ENCODE results near the gene UFM1.
"Not testable (repeated sequence)": the region's sequence is repeated elsewhere in the genome, so short reads cannot be mapped to it uniquely, and the experiment has no call there.

Gene UFM1

DNA sequence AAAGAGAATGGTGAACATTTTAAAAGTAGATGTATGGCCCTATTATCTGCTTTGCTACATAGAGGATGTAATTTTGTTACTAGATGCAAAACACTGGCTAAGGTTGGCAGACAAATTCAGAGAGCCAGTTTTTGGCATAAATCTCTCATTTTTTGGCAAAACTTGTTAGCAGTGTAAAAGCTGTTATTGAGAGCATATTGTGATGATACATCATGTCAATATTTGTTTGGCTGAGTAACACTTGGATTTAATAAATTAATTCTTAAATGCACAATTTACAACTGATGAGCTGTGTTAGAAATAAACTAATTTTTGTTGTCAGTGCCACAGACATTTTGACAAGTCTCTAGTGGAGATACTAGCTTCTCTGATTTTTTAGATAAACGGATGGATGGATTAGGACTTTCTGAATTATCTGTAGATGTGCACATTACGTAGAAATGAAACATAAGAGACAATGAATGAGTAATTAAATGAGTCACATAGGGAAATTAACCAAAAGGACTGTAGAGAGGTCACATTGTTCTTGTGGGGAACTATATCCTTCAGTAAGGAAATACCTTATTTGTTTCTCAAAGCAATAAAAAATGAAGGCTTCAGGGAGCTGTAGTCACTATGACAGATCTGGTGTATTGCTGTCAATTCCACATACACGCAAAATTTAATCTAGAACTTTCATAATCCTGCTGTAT lies 17.4 kb downstream of the UFM1 start:
- DNase-seq, result no peak

DNA sequence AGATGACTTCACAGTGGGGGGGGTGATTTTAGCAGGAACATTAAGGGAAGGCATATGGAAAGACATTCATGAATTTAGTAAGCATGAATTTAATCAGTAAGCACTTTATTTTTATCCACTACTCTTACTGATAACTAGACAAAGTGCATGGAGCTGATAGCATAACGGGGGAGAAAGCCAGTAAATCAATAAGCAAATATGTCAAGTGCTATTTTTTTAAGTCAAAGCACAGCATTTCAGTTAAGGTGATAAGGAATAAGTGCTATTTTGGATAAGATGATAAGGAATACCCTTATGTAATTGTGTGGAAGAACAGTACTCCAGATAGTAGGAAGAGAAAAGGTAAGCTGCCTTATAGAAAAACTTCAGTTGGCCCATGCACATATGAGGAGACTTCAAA lies 19.4 kb downstream of the UFM1 start:
- DNase-seq, result no peak

DNA sequence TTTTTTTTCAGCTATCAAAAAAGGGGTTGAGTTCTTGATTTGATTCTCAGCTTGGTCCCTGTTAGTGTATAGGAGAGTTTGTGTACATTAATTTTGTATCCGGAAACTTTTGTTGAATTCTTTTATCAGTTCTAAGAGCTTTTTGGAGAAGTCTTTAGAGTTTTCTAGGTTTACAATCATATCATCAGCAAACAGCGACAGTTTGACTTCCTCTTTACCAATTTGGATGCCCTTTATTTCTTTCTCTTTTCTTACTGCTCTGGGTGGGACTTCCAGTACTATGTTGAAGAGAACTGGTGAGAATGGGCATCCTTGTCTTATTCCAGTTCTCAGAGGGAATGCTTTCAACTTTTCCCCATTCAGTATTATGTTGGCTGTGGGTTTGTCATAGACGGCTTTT lies 20.4 kb downstream of the UFM1 start:
- DNase-seq, result not testable (repeated sequence)

DNA sequence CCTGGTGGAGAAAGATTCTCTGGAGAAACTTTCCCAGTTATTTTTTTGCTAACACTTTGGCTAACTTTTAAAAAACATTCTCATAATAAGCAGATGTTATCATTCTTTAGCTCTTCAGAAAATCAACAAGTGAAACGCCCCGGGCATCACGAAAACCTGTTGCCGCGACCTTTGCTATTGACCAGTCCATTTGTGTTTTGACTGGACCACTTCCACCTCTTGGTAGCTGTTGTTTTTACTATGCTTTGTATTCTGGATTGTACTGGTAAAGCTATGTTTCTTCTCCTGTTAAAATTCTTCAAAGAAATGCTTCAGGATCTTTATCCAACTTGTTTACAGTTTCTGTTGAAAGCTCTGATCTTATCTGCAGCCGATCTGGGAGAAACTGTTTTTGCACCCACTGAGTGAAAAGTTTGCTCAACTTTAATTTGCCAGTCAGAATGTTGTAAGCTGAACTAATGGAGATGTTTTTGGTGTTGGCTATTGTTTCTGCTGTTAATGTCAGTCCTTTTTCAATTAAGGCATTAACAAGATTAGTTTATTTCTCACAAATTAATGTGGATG lies 23.3 kb downstream of the UFM1 start:
- DNase-seq, result no peak

DNA sequence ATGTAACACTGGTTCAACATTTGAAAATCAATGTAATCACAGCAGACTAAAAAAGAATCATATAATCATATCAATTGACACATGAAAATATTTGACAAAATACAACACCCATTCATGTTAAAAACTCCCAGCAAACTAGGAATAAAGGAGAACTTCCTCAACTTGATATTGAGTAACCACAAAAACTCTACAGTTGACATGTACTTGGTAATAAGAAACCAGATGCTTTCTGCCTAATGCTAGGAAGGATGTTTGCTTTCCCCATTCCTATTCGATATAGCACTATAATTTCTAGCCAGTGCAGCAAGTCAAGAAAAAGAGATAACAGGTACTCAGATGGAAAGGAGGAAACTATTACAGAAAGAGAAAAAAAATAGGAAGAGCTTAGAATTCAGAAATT lies 26.9 kb downstream of the UFM1 start:
- no peak for DNase-seq

DNA sequence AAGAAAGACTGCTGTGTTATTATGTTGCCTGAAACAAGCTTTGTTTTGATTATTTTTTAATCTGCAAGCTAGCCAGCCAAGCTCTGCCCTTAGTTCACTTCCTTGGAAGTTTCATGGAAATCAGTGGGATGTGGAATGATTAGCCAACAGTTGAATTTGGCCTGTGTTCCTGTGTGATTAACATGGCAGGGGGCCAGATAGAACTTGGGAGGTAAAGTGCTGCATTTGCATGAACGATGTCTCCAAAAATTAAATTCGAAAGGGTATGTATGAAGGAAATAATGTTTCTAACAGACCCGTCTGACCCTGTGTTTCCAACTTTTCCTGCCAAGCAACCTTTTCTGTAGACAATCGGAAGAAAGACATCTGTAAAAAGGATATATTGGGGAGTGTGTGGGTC lies 32.2 kb downstream of the UFM1 start:
- no peak for DNase-seq

DNA sequence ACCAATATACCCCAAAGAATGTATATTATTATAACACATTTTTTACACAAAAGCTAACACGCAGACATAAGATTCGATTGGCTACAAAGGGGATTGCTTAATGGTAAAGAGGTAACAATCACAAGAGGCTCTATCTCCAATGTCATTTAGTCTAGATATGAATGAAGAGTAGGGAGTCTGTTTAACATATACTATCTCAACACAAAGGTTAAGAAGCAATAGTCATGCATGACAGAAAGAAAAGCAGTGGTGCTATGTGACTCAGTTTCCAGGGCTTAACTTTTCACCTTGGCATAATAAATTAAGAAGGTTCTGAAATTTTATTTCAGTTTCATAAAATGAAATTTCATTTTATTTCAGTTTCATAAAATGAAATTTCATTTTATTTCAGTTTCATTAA lies 33.3 kb downstream of the UFM1 start:
- DNase-seq, result no peak

DNA sequence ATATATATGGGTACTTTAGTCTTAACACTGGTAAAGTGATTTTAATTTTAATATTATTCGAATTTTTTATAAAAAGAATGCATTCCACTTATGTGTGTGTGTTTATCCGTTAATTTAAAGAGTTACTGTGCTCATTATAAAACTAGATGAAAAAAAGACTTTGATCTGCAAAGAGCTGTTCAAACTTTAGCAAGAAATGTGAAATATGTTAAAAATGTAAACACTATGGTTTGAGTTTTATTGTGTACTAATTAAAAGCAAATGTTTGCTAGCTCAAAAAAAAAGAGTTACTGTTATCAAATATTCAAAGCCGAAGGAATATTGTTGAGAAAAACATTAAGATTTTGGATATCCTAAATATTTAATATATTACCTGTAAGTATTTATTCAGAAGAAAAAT lies 34.5 kb downstream of the UFM1 start:
- DNase-seq, result no peak

DNA sequence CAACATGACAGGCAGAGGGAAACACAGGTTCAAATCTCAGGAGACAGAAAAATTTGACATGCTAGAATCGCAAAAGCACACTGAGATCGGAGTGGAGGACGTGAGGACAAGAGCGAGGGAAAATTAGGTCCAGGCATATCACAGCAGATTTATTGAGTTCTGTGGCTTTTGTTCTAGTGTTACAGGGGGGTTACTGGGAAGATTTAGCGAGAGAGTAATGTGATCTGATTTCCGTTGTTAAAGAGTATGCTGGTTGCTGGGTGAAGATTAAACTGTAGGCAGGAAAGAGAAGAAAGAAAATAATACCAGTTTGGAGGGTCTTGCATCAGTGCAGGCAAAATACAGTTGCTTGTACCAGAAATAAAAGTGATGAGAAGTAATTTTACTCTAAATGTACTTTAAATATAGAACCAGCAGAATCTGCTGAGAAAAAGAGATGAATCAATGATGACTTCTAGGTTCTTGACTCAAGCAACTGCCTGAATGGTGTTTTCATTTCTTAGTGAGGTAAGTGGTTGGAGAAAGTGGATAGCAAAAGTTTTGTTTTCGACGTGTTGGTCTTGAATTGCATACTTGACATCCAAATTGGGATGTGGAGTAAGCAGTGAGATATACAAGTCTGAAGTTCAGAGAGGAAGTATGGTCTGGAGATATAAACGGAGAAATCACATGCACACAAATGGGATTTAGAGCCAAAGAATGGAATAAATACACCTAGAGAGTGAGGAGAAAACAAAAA lies 35.7 kb downstream of the UFM1 start:
- no peak for DNase-seq

DNA sequence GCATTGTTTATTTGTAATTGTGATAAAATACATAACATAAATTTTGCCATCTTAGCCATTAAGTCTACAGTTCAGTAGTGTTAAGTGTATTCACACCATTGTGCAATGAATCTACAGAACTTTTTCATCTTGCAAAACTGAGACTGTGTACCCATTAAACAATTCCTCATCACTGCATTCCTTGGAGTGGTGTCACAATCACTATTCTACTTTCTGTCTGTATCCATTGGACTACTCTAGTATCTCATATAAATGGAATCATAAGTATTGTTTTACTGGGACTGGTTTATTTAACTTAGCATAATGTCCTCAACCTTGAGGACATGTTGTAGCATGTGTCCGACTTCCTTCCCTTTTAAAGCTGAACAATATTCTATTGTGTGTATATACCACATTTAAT lies 36.8 kb downstream of the UFM1 start:
- DNase-seq, result no peak

DNA sequence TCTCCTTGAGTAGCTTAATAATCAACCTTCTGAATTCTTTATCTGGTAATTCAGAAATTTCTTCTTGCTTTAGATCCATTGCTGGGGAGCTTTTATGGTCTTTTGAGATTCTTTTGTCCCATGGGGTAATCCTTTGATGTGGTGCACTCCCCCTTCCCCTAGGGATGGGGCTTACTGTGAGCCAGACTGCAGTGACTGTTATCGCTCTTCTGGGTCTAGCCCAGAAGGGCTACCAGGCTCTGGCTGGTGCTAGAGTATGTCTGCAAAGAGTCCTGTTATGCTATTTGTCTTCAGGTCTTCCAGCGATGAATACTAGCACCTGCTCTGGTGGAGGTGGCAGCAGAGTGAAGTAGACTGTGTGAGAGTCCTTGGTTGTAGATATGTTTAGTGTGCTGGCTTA lies 41.7 kb downstream of the UFM1 start:
- no peak for DNase-seq

DNA sequence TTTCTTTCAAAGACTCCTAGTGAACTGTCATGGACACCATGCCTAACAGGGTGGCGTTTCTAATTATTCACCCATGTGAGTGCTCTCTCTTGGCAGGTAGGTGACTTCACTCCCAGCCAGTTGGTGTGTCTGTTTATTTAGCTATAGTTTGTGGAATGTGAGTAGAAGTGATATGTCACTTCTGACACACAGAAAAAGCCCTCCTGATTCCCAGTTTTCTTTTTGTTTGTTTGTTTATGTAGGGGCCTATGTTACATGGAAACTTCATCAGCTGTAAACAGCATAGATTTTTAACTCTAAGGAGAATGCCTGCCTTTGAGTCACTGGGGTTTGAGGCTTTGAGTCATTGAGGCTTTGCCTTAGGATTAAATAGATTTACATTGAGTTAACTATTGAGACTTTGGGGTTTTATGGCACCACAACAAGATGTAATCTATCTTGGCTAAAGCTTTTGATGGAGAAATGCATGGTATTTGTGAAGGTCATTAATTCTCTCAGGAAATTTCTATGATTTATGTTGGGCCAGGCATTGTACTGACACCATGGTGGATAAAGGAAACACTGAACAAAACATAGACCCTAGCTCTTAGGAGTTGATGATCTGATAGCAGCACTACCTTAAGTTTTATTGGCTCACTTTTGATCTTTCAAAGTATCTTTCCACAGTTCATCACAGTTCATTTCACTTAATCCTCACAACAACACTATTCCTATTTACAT lies 45.3 kb downstream of the UFM1 start:
- no peak for DNase-seq

DNA sequence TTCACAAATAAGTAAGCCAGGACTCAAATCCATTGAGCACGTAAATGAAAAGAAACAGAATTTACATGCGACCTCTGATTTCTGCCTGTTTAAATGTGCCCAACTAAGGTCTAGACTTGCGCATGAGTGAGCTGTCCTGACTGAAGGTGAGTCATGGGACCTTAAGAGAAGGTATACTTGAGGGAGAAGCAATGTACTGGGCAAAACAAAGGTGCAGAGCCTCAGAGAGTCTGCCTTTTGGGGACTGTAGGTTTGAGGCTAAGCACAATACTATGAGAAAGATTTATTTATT lies 45.8 kb downstream of the UFM1 start:
- no peak for DNase-seq

DNA sequence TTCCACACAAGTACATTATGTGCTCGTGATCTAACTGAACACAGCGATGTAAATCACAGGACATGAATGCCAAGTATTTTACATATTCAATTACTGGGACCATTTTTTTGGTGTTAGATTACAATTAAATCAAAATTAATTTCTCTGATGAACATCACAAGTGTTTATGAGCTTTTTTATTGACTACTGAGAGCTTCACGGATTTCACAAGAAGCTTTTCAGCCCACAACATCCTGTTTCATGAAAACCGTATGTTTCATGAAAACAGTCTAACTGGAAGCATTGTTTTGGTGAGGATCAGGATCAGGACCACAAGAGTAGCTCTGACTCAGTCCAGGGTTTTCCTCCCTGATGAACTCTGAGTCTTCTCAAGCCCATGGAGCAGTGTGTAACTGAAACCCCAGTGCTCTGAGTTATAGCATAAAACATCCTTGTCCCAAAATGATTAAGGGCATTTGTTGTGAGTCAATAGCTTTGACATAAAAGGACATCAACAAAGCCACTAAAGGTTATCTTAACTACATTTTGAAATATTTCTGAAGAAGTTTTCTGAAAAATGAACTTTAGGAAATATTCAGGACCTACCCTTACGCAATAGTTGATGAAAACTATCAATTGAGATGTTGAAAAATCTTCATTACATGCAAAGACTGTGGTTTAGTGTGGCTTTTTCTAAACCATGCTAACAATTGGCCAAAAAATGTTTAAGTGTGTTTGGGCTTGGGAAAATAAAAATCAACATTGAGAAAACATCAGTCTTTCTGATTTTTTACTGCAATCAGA lies 49.3 kb downstream of the UFM1 start:
- no peak for DNase-seq

DNA sequence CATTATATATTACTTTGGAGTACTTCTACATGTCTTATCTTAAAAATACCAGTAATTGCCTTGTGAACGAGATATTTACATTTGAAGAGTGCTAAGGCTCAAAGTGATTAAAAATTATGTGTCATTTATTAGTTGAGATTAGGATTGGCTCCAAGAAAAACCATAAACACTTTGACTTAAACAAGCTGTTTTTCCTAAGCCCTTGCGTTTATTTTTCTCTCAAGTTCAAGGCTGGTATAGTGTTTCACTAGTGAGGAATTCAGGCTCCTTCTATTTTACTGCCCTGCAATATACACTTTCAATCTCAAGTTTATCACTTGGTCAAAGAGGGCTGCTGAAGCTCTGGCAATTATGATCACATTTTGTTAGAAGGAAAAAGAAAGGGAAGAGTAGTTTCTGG lies 49.9 kb downstream of the UFM1 start:
- no peak for DNase-seq

DNA sequence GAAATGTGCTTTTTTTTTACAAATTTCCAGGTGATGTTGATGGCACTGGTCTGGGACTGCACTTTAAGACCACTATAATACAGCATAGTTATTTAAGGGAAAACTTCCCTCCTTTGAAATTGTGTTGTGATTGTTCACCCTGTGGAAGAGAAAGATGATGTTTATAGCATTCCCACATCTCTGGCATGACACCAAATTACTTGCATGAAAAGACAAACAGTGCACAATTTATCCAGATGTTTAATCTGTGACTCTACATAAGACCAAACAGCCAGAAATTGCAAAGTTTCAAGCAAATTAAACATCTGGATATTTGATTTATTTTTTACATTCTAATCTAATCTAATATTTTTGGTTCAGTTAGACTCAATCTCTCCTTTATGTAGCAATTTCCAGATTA lies 51.6 kb downstream of the UFM1 start:
- no peak for DNase-seq

DNA sequence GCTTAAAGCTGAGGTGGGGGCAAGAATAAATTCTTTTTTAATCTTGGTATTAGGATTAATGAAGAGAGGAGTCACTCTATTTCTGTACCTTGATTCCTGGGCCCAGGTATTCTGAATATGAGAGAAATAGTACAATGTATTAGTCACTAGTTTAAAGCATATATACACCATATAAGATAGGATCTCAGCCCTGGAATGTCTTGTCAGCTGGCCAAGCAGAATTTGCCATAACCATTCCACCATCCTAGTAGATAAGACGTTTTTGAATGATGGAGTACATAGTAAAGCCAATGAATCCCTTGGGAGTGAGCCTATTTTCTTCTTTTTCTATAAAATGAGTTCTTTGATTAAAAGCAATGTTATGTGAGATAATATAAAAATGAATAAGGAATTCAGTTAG lies 55.6 kb downstream of the UFM1 start:
- no peak for DNase-seq

DNA sequence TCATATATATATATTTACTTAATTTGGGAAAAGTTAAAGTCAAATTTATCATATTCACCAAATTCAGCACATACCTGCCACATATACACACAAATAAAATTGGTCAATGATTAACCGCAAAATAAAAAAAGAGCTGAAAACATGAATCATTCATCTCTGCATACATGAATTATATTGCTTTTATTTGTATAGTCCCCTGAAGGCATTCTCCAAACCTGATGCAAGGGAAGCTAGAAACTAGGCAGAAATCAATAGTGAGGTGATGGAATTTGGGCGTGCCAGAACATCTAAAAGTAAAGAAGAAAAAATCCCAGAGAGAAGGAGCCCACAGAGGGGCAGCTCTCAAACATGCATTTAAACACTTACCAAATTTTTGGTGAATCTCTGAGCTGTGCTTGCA lies 60.1 kb downstream of the UFM1 start:
- no peak for DNase-seq

DNA sequence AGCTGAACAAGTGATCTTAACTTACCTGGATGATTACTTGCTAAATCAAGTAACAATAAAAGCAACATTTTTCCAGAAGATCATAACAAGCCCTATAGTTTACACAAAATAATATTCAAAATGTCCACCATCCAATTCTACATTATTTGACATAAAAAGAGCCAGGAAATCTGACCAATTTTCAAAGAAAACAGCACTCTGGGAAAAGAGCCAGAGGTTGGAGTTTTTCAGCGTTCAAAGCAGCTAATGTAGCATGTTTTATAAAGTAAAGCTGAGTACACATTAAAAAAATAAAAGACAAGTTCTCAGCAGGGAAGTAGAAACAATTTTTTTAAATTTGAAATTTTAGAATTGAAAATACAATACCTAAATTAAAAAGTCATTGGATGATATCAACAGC lies 62.6 kb downstream of the UFM1 start:
- no peak for DNase-seq

All from kidney glomerular epithelial cell (primary cell).